OCI-LY7 (cell line): ENCODE results near the gene EXOSC7. TPM values are rescaled to one million over a fixed set of nuclear protein-coding genes. Genes with fewer than 3 reads are reported as not detected.

ENCODE experiments used
- Bru-seq: library from RNA; stranded (reverse); fragments of 400-500 nt; gene quantifications from one replicate; lab custom pipeline; 2021; lab: Mats Ljungman, UMichigan
- BruChase-seq, 2 experiments: library from RNA; stranded (reverse); fragments of 400-500 nt; gene quantifications; one replicate each; lab custom pipeline; 2021; lab: Mats Ljungman, UMichigan
- BruUV-seq: library from RNA; stranded (reverse); fragments of 400-500 nt; replicated peaks from 2 replicates; lab custom pipeline; 2021; lab: Mats Ljungman, UMichigan
- CTCF ChIA-PET: fragments of 300-600 bp; sonication (Branson Sonifier 250); formaldehyde crosslinking; loops from one replicate; lab custom pipeline; 2022; ENCODE audit warnings: antibody characterized with exemption; ENCODE audit not compliant: unreplicated experiment; lab: Charles Lee
- POLR2A ChIA-PET: fragments of 300-600 bp; sonication (Branson Sonifier 250); formaldehyde crosslinking; loops from one replicate; lab custom pipeline; 2022; ENCODE audit warnings: antibody characterized with exemption; lab: Charles Lee
- DNase-seq: peaks from one replicate; pipeline ENCODE4 v3.0.0-alpha.2; 2015; ENCODE audit warnings: low spot score
- H2AFZ ChIP-seq: fragments of 200-600 bp; sonication (generic), shearing (Covaris generic); 2 replicates; pipeline ENCODE4 v1.6.1; 2014; ENCODE audit warnings: mild to moderate bottlenecking, antibody characterized with exemption, low read length, moderate library complexity
- H3K27ac ChIP-seq: fragments of 200-600 bp; sonication (generic); 2 replicates; pipeline ENCODE4 v1.5.1; 2014; ENCODE audit warnings: mixed run types, low read depth, mild to moderate bottlenecking, moderate library complexity, low read length, inconsistent platforms; ENCODE audit not compliant: poor library complexity, severe bottlenecking
- H3K36me3 ChIP-seq: fragments of 200-600 bp; sonication (generic); 2 replicates; pipeline ENCODE4 v1.6.1; 2014; ENCODE audit warnings: mild to moderate bottlenecking, antibody characterized with exemption, low read length, moderate library complexity, mixed read lengths; ENCODE audit not compliant: insufficient read depth
- H3K4me1 ChIP-seq: fragments of 200-600 bp; sonication (generic); 2 replicates; pipeline ENCODE4 v1.5.1; 2014; ENCODE audit warnings: mild to moderate bottlenecking, low read length; ENCODE audit not compliant: insufficient read depth, poor library complexity, severe bottlenecking
- H3K4me2 ChIP-seq: fragments of 200-600 bp; sonication (generic); 2 replicates; pipeline ENCODE4 v1.6.1; 2014; ENCODE audit warnings: mild to moderate bottlenecking, low read length
- H3K4me3 ChIP-seq: fragments of 200-600 bp; sonication (generic); 2 replicates; pipeline ENCODE4 v1.5.1; 2014; ENCODE audit warnings: mild to moderate bottlenecking, low read depth, low read length; ENCODE audit not compliant: poor library complexity, severe bottlenecking
- H3K79me2 ChIP-seq: fragments of 200-600 bp; sonication (generic); 2 replicates; pipeline ENCODE4 v1.6.1; 2016; ENCODE audit warnings: low read depth, mild to moderate bottlenecking, low read length, moderate library complexity, mixed read lengths; ENCODE audit not compliant: insufficient read depth
- H3K9me2 ChIP-seq: fragments of 200-600 bp; sonication (generic); 2 replicates; pipeline ENCODE4 v1.6.1; 2016; ENCODE audit warnings: mild to moderate bottlenecking, low read length, mixed read lengths; ENCODE audit not compliant: insufficient read depth
- H3K9me3 ChIP-seq: fragments of 200-600 bp; sonication (generic); 2 replicates; pipeline ENCODE4 v1.6.1; 2014; ENCODE audit warnings: mild to moderate bottlenecking, mixed run types, low read length, mixed read lengths
- H4K20me1 ChIP-seq: fragments of 200-600 bp; sonication (generic); 2 replicates; pipeline ENCODE4 v1.6.1; 2014; ENCODE audit warnings: mild to moderate bottlenecking, antibody characterized with exemption, low read length, moderate library complexity, mixed read lengths; ENCODE audit not compliant: insufficient read depth
- CTCF ChIP-seq: fragments of 200-600 bp; sonication (generic); conservative IDR thresholded peaks from 2 replicates; pipeline ENCODE4 v1.5.1; 2014; ENCODE audit warnings: mild to moderate bottlenecking, antibody characterized with exemption, low read length, moderate library complexity, mixed read lengths
- EZH2phosphoT487 ChIP-seq: fragments of 200-600 bp; sonication (generic); IDR thresholded peaks from 2 replicates; pipeline ENCODE4 v1.6.1; 2018; ENCODE audit warnings: low read depth, borderline replicate concordance, mild to moderate bottlenecking, mixed run types, antibody characterized with exemption, low read length, moderate library complexity, mixed read lengths
- intact Hi-C: fragments of 100-400 bp; cut with micrococcal nuclease; formaldehyde crosslinking; loops from one replicate; pipeline ENCODE4 v1.10.0; 2022; ENCODE audit not compliant: unreplicated experiment
- long read RNA-seq: library from polyadenylated mRNA; stranded (forward); transcript quantifications from one replicate; pipeline ENCODE4 v2.0.0, GENCODE V29; 2022
- total RNA-seq, 2 experiments: library from RNA; depleted of rRNA in 1 of 2; stranded (reverse); fragments of >200 nt in 1 of 2; shearing (Covaris generic) in 1 of 2; gene quantifications; 2 replicates each; pipeline ENCODE4 v1.2.3, GENCODE V29; 2014 to 2022

The EXOSC7 gene
- total RNA-seq (2014; rRNA removed; shearing (Covaris generic)) (60.3 and 71.5 TPM in 2 replicates), total RNA-seq (2022) (50.5 and 65.3 TPM in 2 replicates), Bru-seq, nascent RNA (percentile 90 among the genes with signal in this experiment), BruChase-seq, experiment 1, labeled RNA remaining after a 6-hour chase (percentile 87 among the genes with signal in this experiment), BruChase-seq, experiment 2, labeled RNA remaining after a 2-hour chase (percentile 82 among the genes with signal in this experiment)
- long read RNA-seq, transcript EXOSC7-201 (8 exons, 1,055 nt), result major isoform, 51 of 73 reads
- long read RNA-seq, transcript EXOSC7-210 (9 exons, 1,395 nt), result minor isoform, 11 of 73 reads
- long read RNA-seq, partial matches to known transcripts, result 2 of 73 reads
- long read RNA-seq, other reads (novel, unspliced or antisense), result 6 of 73 reads

GRCh38 chr3:44976002-44976815 is at the start of gene EXOSC7, which contains the start of gene ZDHHC3:
Gene EXOSC7, plus strand, starts transcription at chr3:44976244. Its CDS starts 34 bp downstream, at chr3:44976278.
Gene ZDHHC3, minus strand, starts transcription at chr3:44976174. Its CDS starts 16,738 bp downstream, at chr3:44959436.
- ChIA-PET POLR2A (interaction anchor here (0.5 to 1.4 kb wide), 12 partner anchors 8 to 1705 kb away, joined by 3 to 7 read pairs (median 4); no protein-coding TSS in a partner anchor), CTCF (interaction anchor here (0.5 to 1.9 kb wide), 3 partner anchors 11 to 111 kb away, joined by 3 to 5 read pairs (median 4); no protein-coding TSS in a partner anchor)
- H3K9me2 ChIP-seq, result no peaks in the 10 kb centered on the region
- peak within 1 kb of the TSS; percentile 57 for H3K27ac ChIP-seq
- DNase-seq, result peak; percentile 90
- H3K4me2 ChIP-seq, result peak within 1 kb of the TSS; percentile 92
- BruUV-seq, result no TSS peak
- peak within 1 kb of the TSS; percentile 91 for H3K4me3 ChIP-seq
- TF ChIP-seq CTCF (no peak), EZH2phosphoT487 (no peak)
- no peaks in the 10 kb centered on the region for H3K9me3 ChIP-seq
- intact Hi-C loops, result loop anchor here (10.0 kb wide), 1 partner anchor 641 kb away; the partner anchor contains the start of gene TCAIM
- H3K79me2 ChIP-seq, result peaks cover 91% of the 10 kb centered on the region
- peaks cover 23% of the 10 kb centered on the region for H4K20me1 ChIP-seq
- H3K36me3 ChIP-seq, result peaks cover 39% of the 10 kb centered on the region
- H2AFZ ChIP-seq, result peak within 1 kb of the TSS; percentile 86
- H3K4me1 ChIP-seq, result peaks cover 26% of the 10 kb centered on the region

DNA sequence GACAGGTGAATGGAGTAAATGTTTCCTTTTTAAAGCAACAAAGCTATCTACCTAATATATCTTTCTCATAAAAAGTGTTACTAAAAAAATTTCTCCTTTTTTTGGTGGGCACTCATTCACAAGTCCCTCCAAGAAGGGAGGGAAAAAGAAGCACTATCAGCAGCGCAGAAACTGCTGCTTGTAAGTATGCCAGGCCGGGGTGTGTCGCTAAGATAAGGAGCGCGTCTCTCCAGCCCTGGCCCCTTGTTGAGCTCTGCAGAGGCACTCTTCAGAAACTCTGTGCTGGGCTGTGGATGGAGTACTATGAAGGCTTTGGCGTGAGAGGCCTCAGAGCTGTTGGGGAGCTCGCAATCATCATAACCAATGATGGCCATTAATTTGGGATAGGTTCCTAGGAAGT is 49.1 kb upstream of the EXOSC7 start:
- Histone ChIP-seq H3K4me2 (no peak overlapping the region), H3K79me2 (no peaks in the 10 kb centered on the region), H3K9me3 (no peaks in the 10 kb centered on the region), H3K9me2 (no peaks in the 10 kb centered on the region), H2AFZ (no peak overlapping the region), H3K4me3 (no peak overlapping the region), H3K36me3 (peaks cover 80% of the 10 kb centered on the region), H3K4me1 (no peaks in the 10 kb centered on the region), H4K20me1 (no peaks in the 10 kb centered on the region), H3K27ac (no peak overlapping the region)
- POLR2A ChIA-PET, result interaction anchor here (0.9 kb wide), 1 partner anchor 18 kb away, joined by 3 read pairs; no protein-coding TSS in a partner anchor
- intact Hi-C loops, result no loop called here
- no peak for TF ChIP-seq CTCF
- TF ChIP-seq EZH2phosphoT487, result no peak
- CTCF ChIA-PET, result no interaction called here
- no peak for DNase-seq
- BruUV-seq, result no TSS peak
